Measurements from ENCODE around the gene LAMB3.
A peak's percentile ranks its signal among the peaks of the same experiment; 100 is the strongest.
"Not testable (repeated sequence)": the region's sequence is repeated elsewhere in the genome, so short reads cannot be mapped to it uniquely, and the experiment has no call there.

LAMB3 gene

GRCh38 chr1:209652121-209652735 lies at the start of gene LAMB3:
LAMB3 (minus strand) TSS chr1:209652425; CDS start chr1:209650944, 1,481 bp downstream.
- no peak for DNase-seq (ENCODE audit: low read depth)

DNA sequence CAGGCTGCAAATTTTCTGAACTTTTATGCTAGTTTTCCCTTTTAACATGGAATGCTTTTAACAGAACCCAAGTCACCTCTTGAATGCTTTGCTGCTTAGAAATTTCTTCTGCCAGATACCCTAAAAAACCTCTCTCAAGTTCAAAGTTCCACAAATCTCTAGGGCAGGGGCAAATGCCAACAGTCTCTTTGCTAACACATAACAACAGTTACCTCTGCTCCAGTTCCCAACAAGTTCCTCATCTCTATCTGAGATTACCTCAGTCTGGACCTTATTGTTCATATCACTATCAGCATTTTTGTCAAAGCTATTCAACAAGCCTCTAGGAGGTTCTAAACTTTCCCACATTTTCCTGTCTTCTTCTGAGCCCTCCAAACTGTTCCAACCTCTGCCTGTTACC lies 48.5 kb upstream of the LAMB3 start:
- not testable (repeated sequence) for DNase-seq (ENCODE audit: low read depth)

DNA sequence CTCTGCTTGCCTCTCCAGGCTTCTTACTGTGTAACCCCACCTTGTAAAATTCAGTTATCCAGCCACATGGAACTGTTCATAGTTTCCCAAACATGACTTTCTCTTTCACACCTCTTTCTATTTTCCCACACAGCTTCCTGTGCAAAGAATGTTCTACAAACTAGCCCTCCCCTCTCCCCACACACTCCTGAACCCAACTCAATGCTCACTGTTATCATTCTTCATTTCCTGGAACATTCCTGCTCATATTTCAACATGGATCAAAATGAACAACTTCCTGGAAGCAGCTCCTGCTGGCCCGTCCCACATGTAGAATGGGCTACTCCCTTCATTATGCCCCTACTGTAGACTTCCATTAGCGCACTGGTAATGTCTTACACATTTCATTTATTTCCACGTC lies 44.9 kb upstream of the LAMB3 start:
- no peak for DNase-seq (ENCODE audit: low read depth)

GRCh38 chr1:209696673-209697072 lies 44.4 kb upstream of the LAMB3 start:
- DNase-seq (ENCODE audit: low read depth): no peak

DNA sequence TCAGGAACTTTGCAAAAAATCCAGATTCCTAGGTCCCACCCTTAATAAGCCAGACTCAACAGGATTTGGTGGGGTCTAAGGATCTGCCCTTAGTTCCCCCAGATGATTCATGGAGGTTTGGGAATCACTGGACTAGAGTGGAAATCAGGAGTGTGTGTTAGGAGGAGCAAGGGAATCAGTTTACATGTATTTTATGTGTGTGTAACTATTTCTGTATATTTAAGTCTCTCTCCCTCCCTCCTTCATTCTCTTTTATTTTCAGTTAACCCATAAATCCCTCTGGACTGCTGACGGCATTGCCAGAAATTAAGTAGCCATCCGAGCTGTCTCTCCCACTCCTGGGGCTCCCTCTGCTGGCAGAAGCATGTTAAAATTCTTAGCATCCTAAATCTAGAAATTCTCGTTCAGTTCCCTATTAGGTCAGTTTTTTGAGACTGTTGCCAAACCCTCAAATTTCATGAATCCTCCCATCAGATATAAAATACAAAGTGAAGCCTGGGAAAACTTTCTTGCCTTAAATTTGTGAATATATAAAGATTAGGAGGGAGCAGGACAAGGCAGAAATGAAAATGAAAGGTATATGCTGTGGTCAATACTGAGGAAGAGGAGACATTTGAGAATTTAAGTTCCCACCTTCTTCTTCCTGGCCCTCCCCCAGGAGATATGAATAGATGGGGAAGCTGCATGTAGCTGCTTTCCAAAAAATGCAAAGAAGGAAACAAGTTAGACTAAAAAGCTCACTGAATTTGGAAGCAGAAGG lies 40.7 kb upstream of the LAMB3 start:
- DNase-seq (ENCODE audit: low read depth): peak; percentile 29

GRCh38 chr1:209692296-209692695 lies 40.1 kb upstream of the LAMB3 start:
- no peak for DNase-seq (ENCODE audit: low read depth)

GRCh38 chr1:209691237-209691636 lies 39.0 kb upstream of the LAMB3 start:
- no peak for DNase-seq (ENCODE audit: low read depth)

DNA sequence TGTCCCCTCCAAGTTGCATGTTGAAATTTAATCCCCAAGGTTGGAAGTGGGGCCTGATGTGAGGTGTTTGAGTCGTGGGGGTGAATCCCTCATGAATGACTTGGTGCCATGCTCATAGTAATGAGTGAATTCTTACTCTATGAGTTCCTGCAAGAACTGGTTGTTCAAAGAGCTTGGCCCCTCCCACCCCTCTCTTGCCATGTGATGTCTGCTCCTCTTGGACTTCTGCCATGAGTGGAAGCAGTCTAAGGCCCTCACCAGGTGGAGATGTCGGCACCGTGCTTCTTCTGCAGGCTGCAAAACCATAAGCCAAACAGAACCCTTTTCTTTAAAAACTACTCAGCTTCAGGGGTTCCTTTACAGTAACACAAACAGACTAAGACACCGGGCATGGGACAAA lies 37.3 kb upstream of the LAMB3 start:
- DNase-seq (ENCODE audit: low read depth): no peak

DNA sequence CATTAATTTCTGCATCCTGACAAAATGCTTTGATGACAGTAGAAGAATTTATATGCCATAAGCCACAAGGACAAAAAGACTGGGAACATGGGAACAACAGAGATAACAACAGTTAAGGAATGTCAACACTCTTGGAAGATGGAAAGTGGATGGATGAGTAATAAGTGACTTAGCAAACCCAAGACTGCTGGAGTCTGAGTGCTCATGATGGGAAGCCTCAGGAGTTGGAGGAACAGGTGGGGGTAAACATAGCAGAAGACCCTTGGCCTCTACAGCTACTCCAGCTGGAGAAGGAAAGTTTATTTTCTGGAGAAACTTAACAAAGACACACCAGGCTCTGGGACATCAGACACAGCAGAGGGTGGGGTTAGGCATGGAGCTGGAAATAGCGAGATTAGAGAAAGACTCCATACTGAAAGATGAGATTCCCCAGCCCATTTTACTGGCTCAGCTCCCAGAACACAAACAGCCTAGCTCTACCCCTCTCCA lies 36.6 kb upstream of the LAMB3 start:
- peak; percentile 55 for DNase-seq (ENCODE audit: low read depth)

GRCh38 chr1:209686322-209686721 lies 34.1 kb upstream of the LAMB3 start:
- no peak for DNase-seq (ENCODE audit: low read depth)

DNA sequence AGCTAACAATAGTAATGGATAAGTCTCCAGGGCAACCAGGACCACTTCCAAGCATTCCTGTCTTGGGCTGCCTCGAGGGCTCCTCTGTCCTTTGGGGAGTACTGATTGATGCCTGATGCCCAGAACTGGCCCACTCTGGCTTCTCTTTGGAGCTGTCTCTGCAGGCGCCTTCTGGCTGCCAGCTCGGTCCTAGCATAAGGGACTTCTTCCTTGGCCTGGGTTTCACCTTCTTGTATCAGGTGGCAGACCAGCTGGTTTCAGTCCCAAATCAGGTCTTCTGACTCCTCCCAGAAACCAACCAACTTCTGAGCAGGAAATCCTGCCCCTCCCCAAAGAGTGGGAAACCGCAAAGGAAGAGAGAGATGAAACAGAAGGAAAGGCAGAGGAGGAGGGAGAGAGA lies 33.6 kb upstream of the LAMB3 start:
- DNase-seq (ENCODE audit: low read depth): no peak

GRCh38 chr1:209678981-209679539 lies 26.8 kb upstream of the LAMB3 start:
- DNase-seq (ENCODE audit: low read depth): no peak

GRCh38 chr1:209675565-209676154 lies 23.4 kb upstream of the LAMB3 start:
- no peak for DNase-seq (ENCODE audit: low read depth)

DNA sequence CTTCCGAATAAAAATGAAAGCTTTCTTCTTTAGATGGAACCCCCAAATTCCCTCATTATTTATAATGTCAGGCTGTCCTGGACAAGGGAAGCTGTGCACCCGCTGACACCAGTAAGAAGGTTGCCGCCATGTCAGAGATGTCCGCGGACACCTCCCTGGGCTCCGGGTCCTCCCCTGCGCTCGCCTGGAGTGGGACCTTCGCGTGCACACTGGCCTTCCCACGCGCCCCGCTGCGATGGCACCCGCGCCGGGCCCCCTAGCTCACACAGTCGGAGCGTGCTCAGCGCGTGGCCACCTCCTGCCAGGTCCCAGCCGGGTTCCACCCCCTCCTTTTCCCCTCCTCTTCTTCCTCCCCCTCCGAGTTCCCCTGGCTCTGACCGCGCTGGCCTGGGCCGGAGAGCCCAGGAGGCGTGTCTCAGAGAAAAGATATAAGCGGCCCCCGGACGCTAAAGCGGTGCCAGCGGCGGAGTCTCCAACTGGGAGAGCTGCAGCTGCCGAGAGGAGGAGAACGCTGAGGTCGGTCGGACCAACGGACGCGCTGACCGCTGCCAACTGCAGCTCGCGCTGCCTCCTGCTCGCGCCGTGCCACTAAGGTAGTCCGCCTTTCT lies 22.8 kb upstream of the LAMB3 start, which contains the start of gene G0S2:
TSS of gene G0S2 (plus strand) at position 456 of the 608 bp plus-strand sequence. CDS start 273 bp downstream, outside the sequence.
- no peak for DNase-seq (ENCODE audit: low read depth)

- no peak for DNase-seq (ENCODE audit: low read depth)
Observed at GRCh38 chr1:209673631-209674417, 21.6 kb upstream of the LAMB3 start.

DNA sequence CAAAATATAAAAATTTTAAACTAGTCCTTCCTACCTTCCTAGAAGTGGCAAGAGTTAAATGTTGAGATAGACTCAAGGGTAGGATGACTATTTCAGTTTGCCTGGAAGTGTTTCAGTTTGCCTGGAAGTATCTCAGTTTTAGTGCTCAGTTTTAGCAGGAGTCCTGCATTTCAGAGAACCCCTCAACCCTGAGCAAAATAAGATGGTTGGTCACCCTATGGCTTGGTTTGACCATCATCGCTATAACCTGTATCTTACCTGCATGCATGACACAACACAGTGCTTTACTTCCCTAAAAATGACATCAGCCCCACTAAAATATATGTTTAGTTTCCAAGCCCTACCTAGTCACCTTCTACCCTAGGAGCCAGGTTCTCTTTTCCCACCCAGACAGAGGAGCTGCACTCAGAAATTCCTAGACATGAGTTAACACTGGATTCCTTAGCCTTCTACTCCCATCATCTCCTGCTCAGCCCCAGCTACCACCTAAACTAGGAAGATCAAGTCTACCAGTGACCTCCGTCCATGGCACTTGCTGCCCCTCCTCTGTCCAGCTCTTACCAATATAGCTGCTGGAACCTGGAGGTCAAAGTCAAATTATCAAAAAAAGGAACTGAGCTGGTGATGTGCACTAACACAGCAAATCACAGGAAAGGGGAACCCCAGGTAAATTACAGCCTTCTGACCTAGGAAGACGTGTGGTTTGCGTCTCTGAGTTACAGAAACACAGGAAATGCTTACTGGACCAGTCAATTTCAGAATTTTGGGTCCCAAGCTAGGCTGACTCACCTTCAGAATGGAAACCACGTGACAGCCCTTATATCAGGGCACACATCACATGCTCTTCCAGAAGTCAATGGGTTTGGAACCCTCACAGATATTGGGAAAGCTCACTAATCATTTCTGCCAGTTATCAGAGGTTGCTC lies 20.7 kb upstream of the LAMB3 start:
- no peak for DNase-seq (ENCODE audit: low read depth)

- no peak for DNase-seq (ENCODE audit: low read depth)
Observed at GRCh38 chr1:209670441-209671082, 18.3 kb upstream of the LAMB3 start.

GRCh38 chr1:209667708-209668107 lies 15.5 kb upstream of the LAMB3 start:
- no peak for DNase-seq (ENCODE audit: low read depth)

DNA sequence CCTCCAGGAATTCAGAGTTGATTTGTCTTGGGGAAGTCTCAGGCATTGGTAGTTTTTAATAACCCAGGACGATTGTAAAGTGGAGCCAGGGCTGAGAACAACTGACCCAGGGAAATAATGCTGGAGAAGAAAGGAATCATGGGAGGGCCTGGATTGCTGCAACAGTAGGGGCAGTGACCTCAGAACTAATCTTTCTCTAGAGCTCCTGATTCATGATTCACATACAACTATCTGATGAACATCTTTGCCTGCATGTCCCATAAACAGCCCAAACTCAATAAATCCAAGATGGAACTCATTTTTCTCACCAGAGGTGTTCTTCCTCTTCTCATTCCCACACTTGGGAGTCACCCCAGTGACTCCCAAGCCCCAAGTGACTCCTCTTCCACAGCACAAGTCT lies 14.9 kb upstream of the LAMB3 start:
- DNase-seq (ENCODE audit: low read depth): no peak

DNA sequence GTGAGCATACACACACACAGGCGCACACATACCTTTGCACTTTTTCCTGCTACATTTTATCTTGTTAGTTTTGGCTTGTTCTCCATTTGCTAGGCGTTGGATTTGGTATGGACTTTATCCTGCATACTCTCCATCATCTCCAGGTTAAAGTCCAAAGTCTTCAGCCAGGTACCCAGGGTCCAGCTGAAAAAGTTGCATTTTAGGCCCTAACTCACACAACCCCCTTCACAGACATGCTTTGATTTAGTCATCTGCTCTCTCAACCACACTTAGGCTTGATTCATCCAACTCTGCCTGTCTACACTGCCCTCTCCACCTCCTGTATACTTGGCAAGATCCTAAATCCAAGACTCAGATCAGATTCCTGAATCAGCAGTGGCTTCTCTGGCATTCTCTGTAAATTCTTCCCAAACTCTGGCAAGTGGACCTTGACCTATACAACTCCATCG lies 10.7 kb upstream of the LAMB3 start:
- DNase-seq (ENCODE audit: low read depth): no peak

Measured in GM04503 (cell line).